GM12878 (cell line): ENCODE data around the gene OTOS. TPM values are rescaled to one million over a fixed set of nuclear protein-coding genes. Genes with fewer than 3 reads are reported as not detected.

Source experiments
- ATAC-seq: fragments of 200-7000 bp; cut with Tn5 transposase; 3 replicates; pipeline ENCODE4 v1.9.1; 2020; ENCODE audit warnings: mild to moderate bottlenecking, moderate library complexity
- BruUV-seq: library from RNA; stranded (reverse); fragments of 400-500 nt; replicated peaks from 2 replicates; lab custom pipeline; 2021; lab: Mats Ljungman, UMichigan
- CTCF ChIA-PET: fragments of 300-600 bp; sonication (Branson Sonifier 250); formaldehyde crosslinking; extraction: SDS; loops from one replicate; lab custom pipeline; 2021; ENCODE audit warnings: inconsistent platforms; lab: Yijun Ruan, JAX
- POLR2A ChIA-PET: fragments of 350-600 bp; formaldehyde crosslinking; extraction: SDS; loops from one replicate; lab custom pipeline; 2021; ENCODE audit warnings: inconsistent platforms; lab: Charles Lee
- RAD21 ChIA-PET: fragments of 300-600 bp; sonication (Branson Sonifier 250); formaldehyde crosslinking; loops from one replicate; lab custom pipeline; 2023; ENCODE audit warnings: antibody characterized with exemption; ENCODE audit not compliant: unreplicated experiment; lab: Charles Lee
- SMC1A ChIA-PET: fragments of 300-600 bp; sonication (Branson Sonifier 250); formaldehyde crosslinking; loops from one replicate; lab custom pipeline; 2023; ENCODE audit not compliant: unreplicated experiment, uncharacterized antibody; lab: Charles Lee
- DNase-seq: peaks from one replicate; pipeline ENCODE4 v3.0.0-alpha.2; 2011; ENCODE audit warnings: low read depth, low spot score
- FAIRE-seq: peaks from 3 replicates; lab custom pipeline; 2011; peaks lifted over from hg19 to GRCh38; lab: Jason Lieb, UNC
- H2AFZ ChIP-seq: 2 replicates; pipeline ENCODE4 v1.6.0; 2011; ENCODE audit warnings: low read depth, low read length, control low read depth; ENCODE audit not compliant: control insufficient read depth
- H3K27ac ChIP-seq: 2 replicates; pipeline ENCODE4 v1.5.1; 2011; ENCODE audit warnings: control low read depth; ENCODE audit not compliant: control insufficient read depth, insufficient read depth
- H3K27me3 ChIP-seq, 2 experiments: replicated peaks in 1 of 2; 2 replicates each; pipeline versions ENCODE4 v1.6.0 to v1.6.1; 2011; ENCODE audit warnings: low read length in 1 of 2; ENCODE audit not compliant: control insufficient read depth in 2 of 2, insufficient read depth in 2 of 2
- H3K36me3 ChIP-seq, 2 experiments: 2 replicates each; pipeline ENCODE4 v1.5.1; 2011; ENCODE audit warnings: low read length in 1 of 2; ENCODE audit not compliant: control insufficient read depth in 2 of 2, insufficient read depth in 2 of 2
- H3K4me1 ChIP-seq: 2 replicates; pipeline ENCODE4 v1.6.1; 2011; ENCODE audit warnings: mild to moderate bottlenecking, low read length, moderate library complexity, mixed read lengths; ENCODE audit not compliant: control insufficient read depth, insufficient read depth
- H3K4me2 ChIP-seq: 2 replicates; pipeline ENCODE4 v1.6.0; 2011; ENCODE audit warnings: control low read depth; ENCODE audit not compliant: control insufficient read depth, insufficient read depth
- H3K4me3 ChIP-seq: fragments of 200-600 bp; sonication (generic); 2 replicates; pipeline ENCODE4 v1.5.1; 2016
- H3K79me2 ChIP-seq: 2 replicates; pipeline ENCODE4 v1.6.0; 2011; ENCODE audit warnings: low read length; ENCODE audit not compliant: control insufficient read depth, insufficient read depth
- H3K9ac ChIP-seq: 2 replicates; pipeline ENCODE4 v1.8.0; 2011; ENCODE audit warnings: low read length, control low read depth, mixed read lengths; ENCODE audit not compliant: control insufficient read depth, insufficient read depth
- H3K9me3 ChIP-seq: replicated peaks from 3 replicates; pipeline ENCODE4 v1.5.1; 2011; ENCODE audit warnings: mild to moderate bottlenecking, low read length; ENCODE audit not compliant: control insufficient read depth, insufficient read depth
- H4K20me1 ChIP-seq: 2 replicates; pipeline ENCODE4 v1.6.0; 2011; ENCODE audit not compliant: control insufficient read depth, insufficient read depth
- BHLHE40 ChIP-seq, 2 experiments: fragments of 450-650 bp in 1 of 2; IDR thresholded peaks; 2 replicates each; pipeline ENCODE4 v1.6.1; 2011 to 2017; ENCODE audit warnings: low read depth in 2 of 2, borderline replicate concordance in 1 of 2, improper control_type of control experiment in 1 of 2, low read length in 1 of 2, mild to moderate bottlenecking in 1 of 2
- CHD2 ChIP-seq: IDR thresholded peaks from 2 replicates; pipeline ENCODE4 v1.6.1; 2011; ENCODE audit warnings: low read depth, low read length, improper control_type of control experiment, borderline replicate concordance
- CREM ChIP-seq: IDR thresholded peaks from 2 replicates; pipeline ENCODE4 v1.6.1; 2014; ENCODE audit warnings: antibody characterized with exemption, low read depth
- EP300 ChIP-seq, 2 experiments: fragments of 150-350 bp in 1 of 2; IDR thresholded peaks; 2 replicates each; pipeline ENCODE4 v1.6.1; 2011 to 2012; ENCODE audit warnings: low read depth in 2 of 2, low read length in 2 of 2, borderline replicate concordance in 1 of 2, improper control_type of control experiment in 1 of 2, inconsistent platforms in 1 of 2; ENCODE audit not compliant: control insufficient read depth in 1 of 2
- FOXK2 ChIP-seq: fragments of 450-650 bp; IDR thresholded peaks from 2 replicates; pipeline ENCODE4 v1.6.1; 2017; ENCODE audit warnings: mild to moderate bottlenecking, moderate library complexity
- HDAC2 ChIP-seq: fragments of 200-600 bp; sonication (generic); IDR thresholded peaks from 2 replicates; pipeline ENCODE4 v1.6.1; 2017
- IRF4 ChIP-seq: IDR thresholded peaks from 2 replicates; pipeline ENCODE4 v1.6.1; 2011; ENCODE audit warnings: low read depth, low read length
- NFXL1 ChIP-seq: fragments of 450-650 bp; IDR thresholded peaks from 2 replicates; pipeline ENCODE4 v1.6.1; 2017; ENCODE audit warnings: antibody characterized with exemption, mild to moderate bottlenecking, borderline replicate concordance
- SMAD1 ChIP-seq: fragments of 450-650 bp; IDR thresholded peaks from 2 replicates; pipeline ENCODE4 v1.6.1; 2018; ENCODE audit warnings: mild to moderate bottlenecking, low read depth; ENCODE audit not compliant: partially characterized antibody
- SMARCA5 ChIP-seq: fragments of 450-650 bp; IDR thresholded peaks from 2 replicates; pipeline ENCODE4 v1.6.1; 2017; ENCODE audit warnings: mild to moderate bottlenecking
- TCF12 ChIP-seq: IDR thresholded peaks from 2 replicates; pipeline ENCODE4 v1.6.1; 2011; ENCODE audit warnings: low read depth, mild to moderate bottlenecking, low read length
- ZSCAN29 ChIP-seq: fragments of 450-650 bp; IDR thresholded peaks from 2 replicates; pipeline ENCODE4 v1.6.1; 2017; ENCODE audit warnings: mild to moderate bottlenecking, moderate library complexity
- ZZZ3 ChIP-seq: IDR thresholded peaks from 2 replicates; pipeline ENCODE4 v1.6.1; 2011; ENCODE audit warnings: low read depth; ENCODE audit not compliant: control insufficient read depth, insufficient read length
- WGBS: methylation state at CpG from one replicate; pipeline ENCODE4 v1.1.6; 2016; ENCODE audit warnings: low lambda C conversion rate; ENCODE audit not compliant: insufficient replicate concordance, insufficient coverage; ENCODE audit errors: missing lambda C conversion rate; 5-methylcytosine and 5-hydroxymethylcytosine counted together
- in situ Hi-C: fragments of 300-500 bp; cut with MboI; formaldehyde crosslinking; loops from 9 replicates; pipeline ENCODE4 v1.14.3; 2018; ENCODE audit warnings: mixed read lengths
- intact Hi-C: fragments of 100-400 bp; cut with micrococcal nuclease; formaldehyde crosslinking; loops from one replicate; pipeline ENCODE4 v1.14.2; 2022; ENCODE audit not compliant: unreplicated experiment
- polyA plus RNA-seq, 11 experiments: library from polyadenylated mRNA; depleted of rRNA in 4 of 11; unstranded in 6 of 11; stranded (reverse) in 5 of 11; fragments of >200 nt; fragmentation: Nextera tagmentation in 4 of 11; fragmentation: Illumina TruSeq in 1 of 11; extraction: Ambion mirVana in 4 of 11; extraction: Trizol in 1 of 11; gene quantifications; 1 replicate in 1 of 11; 2 replicates in 10 of 11; pipeline versions ENCODE4 v1.2.1 to v1.2.3, GENCODE V29; 2011 to 2016; ENCODE audit warnings: inconsistent platforms in 2 of 11, missing spikeins in 2 of 11, low read depth in 1 of 11
- total RNA-seq, 4 experiments: library from RNA; depleted of rRNA in 3 of 4; stranded (reverse); fragments of >200 nt in 3 of 4; fragmentation: Illumina TruSeq in 1 of 4; extraction: Trizol in 1 of 4; gene quantifications; 2 replicates each; pipeline versions ENCODE4 v1.2.1 to v1.2.3, GENCODE V29; 2013 to 2021
- TF ChIP-seq, protein P1 (sequence below): IDR thresholded peaks from 2 replicates; pipeline ENCODE4 v1.6.1; 2011; ENCODE audit warnings: mild to moderate bottlenecking, low read depth, low read length, moderate library complexity; ENCODE audit not compliant: insufficient replicate concordance
- TF ChIP-seq, protein P2 (sequence below): fragments of 450-650 bp; conservative IDR thresholded peaks from 2 replicates; pipeline ENCODE4 v1.6.1; 2017; ENCODE audit warnings: mild to moderate bottlenecking, moderate library complexity

The OTOS gene
- total and polyA plus RNA-seq, 10 of the 15 experiments (the other 5 are each of a cell fraction or from before 2014, with no cell fraction given), result not detected

GRCh38 chr2:240184656-240185055 lies 44.2 kb upstream of the OTOS start:
- intact Hi-C loops (no loop called here), in situ Hi-C loops (no loop called here)
- Histone ChIP-seq H3K27ac (no peak overlapping the region), H3K4me1 (no peaks in the 10 kb centered on the region), H3K36me3 (no peaks in the 10 kb centered on the region)
- CTCF ChIA-PET, result no interaction called here
- DNase-seq, result no peak
- ATAC-seq, result no peak
- no peak for TF ChIP-seq FOXK2
- no peak for TF ChIP-seq ZZZ3
- no peak for TF ChIP-seq BHLHE40 (IDR thresholded peaks at IDR 0.05; ENCODE audit: borderline replicate concordance in 1 of 2, low read depth in 2 of 2, low read length in 1 of 2)
- no peak for TF ChIP-seq SMARCA5
- no peak for TF ChIP-seq EP300 (IDR thresholded peaks at IDR 0.05; ENCODE audit: borderline replicate concordance in 1 of 2, control insufficient read depth in 1 of 2, low read depth in 2 of 2, low read length in 2 of 2)
- no peak for TF ChIP-seq IRF4
- TF ChIP-seq, all 136 proteins: peak for 0
- no peak overlapping the region for H3K4me2 ChIP-seq
- H3K79me2 ChIP-seq, result no peaks in the 10 kb centered on the region
- no peak overlapping the region for H2AFZ ChIP-seq
- no peak overlapping the region for H3K9ac ChIP-seq
- H4K20me1 ChIP-seq, result no peaks in the 10 kb centered on the region
- H3K9me3 ChIP-seq, result no peaks in the 10 kb centered on the region; the same call in 2 of the 3 replicates
- no peaks in the 10 kb centered on the region; a peak in 1 of 4 replicates for H3K27me3 ChIP-seq
- 16% methylated on average over 3 of the region's 3 CpGs for whole genome bisulfite sequencing
- RAD21 ChIA-PET, result no interaction called here
- no TSS peak for BruUV-seq
- POLR2A ChIA-PET, result no interaction called here
- SMC1A ChIA-PET, result no interaction called here
- no peak overlapping the region for H3K4me3 ChIP-seq
- no peak for FAIRE-seq

- intact Hi-C loops, result no loop called here
- Histone ChIP-seq H3K27ac (no peak overlapping the region), H3K4me1 (no peaks in the 10 kb centered on the region), H3K27me3 (no peaks in the 10 kb centered on the region; a peak in 1 of 4 replicates), H3K79me2 (no peaks in the 10 kb centered on the region), H3K4me2 (no peak overlapping the region), H3K36me3 (no peaks in the 10 kb centered on the region), H4K20me1 (no peaks in the 10 kb centered on the region), H3K9ac (no peak overlapping the region), H3K9me3 (no peaks in the 10 kb centered on the region; the same call in 2 of the 3 replicates), H2AFZ (no peak overlapping the region), H3K4me3 (no peak overlapping the region)
- 26% methylated on average over 10 of the region's 13 CpGs for WGBS
- SMC1A ChIA-PET, result no interaction called here
- in situ Hi-C loops, result no loop called here
- DNase-seq (no peak), FAIRE-seq (no peak), ATAC-seq (no peak)
- CTCF ChIA-PET, result no interaction called here
- RAD21 ChIA-PET, result no interaction called here
- POLR2A ChIA-PET, result no interaction called here
- BruUV-seq, result no TSS peak
- TF ChIP-seq, protein P1, sequence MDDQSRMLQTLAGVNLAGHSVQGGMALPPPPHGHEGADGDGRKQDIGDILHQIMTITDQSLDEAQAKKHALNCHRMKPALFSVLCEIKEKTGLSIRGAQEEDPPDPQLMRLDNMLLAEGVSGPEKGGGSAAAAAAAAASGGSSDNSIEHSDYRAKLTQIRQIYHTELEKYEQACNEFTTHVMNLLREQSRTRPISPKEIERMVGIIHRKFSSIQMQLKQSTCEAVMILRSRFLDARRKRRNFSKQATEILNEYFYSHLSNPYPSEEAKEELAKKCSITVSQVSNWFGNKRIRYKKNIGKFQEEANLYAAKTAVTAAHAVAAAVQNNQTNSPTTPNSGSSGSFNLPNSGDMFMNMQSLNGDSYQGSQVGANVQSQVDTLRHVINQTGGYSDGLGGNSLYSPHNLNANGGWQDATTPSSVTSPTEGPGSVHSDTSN, result no peak
- TF ChIP-seq CREM (no peak), NFXL1 (no peak), CHD2 (no peak), SMAD1 (no peak), TCF12 (no peak), HDAC2 (no peak), ZSCAN29 (no peak)
- TF ChIP-seq, protein P2, sequence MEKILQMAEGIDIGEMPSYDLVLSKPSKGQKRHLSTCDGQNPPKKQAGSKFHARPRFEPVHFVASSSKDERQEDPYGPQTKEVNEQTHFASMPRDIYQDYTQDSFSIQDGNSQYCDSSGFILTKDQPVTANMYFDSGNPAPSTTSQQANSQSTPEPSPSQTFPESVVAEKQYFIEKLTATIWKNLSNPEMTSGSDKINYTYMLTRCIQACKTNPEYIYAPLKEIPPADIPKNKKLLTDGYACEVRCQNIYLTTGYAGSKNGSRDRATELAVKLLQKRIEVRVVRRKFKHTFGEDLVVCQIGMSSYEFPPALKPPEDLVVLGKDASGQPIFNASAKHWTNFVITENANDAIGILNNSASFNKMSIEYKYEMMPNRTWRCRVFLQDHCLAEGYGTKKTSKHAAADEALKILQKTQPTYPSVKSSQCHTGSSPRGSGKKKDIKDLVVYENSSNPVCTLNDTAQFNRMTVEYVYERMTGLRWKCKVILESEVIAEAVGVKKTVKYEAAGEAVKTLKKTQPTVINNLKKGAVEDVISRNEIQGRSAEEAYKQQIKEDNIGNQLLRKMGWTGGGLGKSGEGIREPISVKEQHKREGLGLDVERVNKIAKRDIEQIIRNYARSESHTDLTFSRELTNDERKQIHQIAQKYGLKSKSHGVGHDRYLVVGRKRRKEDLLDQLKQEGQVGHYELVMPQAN, result no peak
Measured at GRCh38 chr2:240183875-240184590, 43.6 kb upstream of the OTOS start.
